ENCODE data around the gene AP1M2.
"Not testable (repeated sequence)": the region's sequence is repeated elsewhere in the genome, so short reads cannot be mapped to it uniquely, and the experiment has no call there.

Gene AP1M2

GRCh38 chr19:10601999-10602329 is 14.9 kb upstream of the AP1M2 start:
- no peak for DNase-seq (ENCODE audit: low spot score)

- DNase-seq (ENCODE audit: low spot score), result no peak
These were observed 13.0 kb upstream of the AP1M2 start for GRCh38 chr19:10600149-10600548.

DNA sequence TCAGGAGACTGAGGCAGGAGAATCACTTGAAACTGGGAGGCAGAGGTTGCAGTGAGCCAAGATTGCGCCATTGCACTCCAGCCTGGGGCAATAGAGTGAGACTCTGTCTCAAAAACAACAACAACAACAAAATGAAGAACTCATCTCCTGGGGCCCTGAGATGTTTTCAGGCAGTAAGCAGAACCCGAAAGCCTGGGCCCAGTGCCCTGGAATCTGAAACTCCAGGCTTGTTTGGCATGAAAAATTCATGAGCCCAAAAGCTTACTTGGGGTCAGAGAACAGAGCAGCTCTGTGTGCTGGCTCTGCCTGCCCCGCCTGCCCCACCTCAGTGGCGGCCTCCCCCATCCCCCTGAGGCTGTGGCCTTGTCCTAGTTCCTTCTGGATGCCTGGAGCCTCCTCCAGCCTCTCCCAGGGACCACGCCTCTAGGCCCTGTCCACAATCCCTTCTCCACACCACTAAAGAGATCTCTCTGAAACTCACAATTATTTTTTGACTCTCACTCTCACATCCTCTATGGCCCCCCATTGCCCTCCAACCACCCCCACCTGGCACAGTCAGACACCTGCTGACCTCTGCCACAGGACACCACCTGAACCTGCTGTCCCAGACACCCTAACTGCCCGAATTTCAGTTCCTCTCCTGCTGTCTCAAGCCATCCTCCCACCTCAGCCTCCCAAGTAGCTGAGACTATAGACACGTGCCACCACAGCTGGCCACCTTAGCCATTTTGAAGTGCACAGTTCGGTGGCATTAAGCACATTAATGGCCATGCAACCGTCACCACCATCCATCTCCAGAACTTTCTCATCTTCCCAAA is 6.9 kb upstream of the AP1M2 start:
- DNase-seq (ENCODE audit: low spot score), result peak; percentile 64

DNA sequence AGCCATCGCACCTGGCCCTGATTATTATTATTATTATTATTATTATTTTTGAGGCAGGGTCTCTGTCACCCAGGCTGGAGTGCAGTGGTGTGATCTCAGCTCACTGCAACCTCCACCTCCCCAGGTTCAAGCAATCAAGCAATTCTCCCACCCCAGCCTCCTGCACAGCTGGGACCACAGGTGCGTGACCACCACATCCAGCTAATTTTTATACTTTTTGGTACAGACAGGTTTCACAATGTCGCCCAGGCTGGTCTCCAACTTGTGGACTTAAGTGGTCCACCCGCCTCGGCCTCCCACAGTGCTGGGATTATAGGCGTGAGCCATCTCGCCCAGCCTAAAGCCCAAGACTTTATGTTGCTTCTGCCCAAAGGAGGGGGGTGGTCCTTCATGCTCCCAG is 6.0 kb upstream of the AP1M2 start:
- DNase-seq (ENCODE audit: low spot score), result no peak

- no peak for DNase-seq (ENCODE audit: low spot score)
These were observed 683 bp upstream of the AP1M2 start for GRCh38 chr19:10587839-10588150.

DNA sequence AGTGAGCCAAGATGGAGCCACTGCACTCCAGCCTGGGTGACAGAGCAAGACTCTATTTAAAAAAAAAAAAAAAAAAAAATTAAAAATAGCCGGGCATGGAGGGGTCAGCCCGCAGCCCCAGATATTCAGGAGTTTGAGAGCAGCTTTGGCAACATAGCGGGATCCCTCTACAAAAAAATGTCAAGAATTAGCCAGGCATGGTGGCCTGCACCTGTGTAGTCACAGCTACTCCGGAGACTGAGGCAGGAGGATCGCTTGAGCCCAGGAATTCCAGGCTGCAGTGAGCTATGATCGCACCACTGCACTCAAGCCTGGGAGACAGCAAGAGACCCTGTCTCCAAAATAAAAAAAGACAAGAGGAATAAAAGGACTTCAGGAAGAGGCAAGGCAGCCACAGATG is 716 bp downstream of the AP1M2 start:
- DNase-seq (ENCODE audit: low spot score), result no peak

DNA sequence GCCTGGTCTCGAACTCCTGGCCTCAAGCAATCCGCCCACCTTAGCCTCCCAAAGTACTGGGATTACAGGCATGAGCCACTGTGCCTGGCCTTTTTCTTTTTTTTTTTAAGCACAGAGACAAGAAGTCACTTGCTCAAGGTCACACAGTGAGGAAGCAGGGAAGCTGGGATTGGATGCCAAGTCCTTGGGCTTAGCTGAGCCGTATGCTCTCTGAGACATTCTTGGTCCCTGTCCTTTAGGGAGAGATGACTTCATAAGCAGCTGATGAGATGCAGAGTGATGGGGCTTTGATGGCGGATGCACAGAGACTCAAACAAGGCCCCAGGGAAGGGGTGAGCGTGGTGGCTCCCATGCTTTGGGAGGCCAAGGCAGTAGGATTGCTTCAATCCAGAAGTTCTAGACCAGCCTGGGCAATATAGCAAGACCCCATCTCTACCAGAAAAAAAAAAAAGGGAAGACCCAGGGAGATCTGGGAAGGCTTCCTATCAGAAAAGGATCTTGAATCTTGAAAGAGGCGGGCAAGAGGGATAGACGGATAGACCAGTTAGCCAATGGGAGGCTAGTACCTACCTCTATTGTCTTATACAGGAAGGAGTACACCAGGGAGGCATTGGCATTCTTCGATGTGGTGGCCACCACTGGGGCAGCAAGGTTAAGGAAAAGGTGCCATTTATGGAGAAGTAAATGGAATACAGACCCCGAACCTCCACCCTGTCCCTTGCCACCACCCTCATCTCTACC is 3.9 kb downstream of the AP1M2 start:
- DNase-seq (ENCODE audit: low spot score), result no peak

- DNase-seq (ENCODE audit: low spot score), result no peak
These were observed 5.0 kb downstream of the AP1M2 start for GRCh38 chr19:10582091-10582490.

GRCh38 chr19:10580979-10581631 is 6.0 kb downstream of the AP1M2 start:
- peak; percentile 88 for DNase-seq (ENCODE audit: low spot score)

- no peak for DNase-seq (ENCODE audit: low spot score)
These were observed 9.2 kb downstream of the AP1M2 start for GRCh38 chr19:10577951-10578350.

GRCh38 chr19:10575011-10575716 is 11.9 kb downstream of the AP1M2 start:
- DNase-seq (ENCODE audit: low spot score), result no peak

DNA sequence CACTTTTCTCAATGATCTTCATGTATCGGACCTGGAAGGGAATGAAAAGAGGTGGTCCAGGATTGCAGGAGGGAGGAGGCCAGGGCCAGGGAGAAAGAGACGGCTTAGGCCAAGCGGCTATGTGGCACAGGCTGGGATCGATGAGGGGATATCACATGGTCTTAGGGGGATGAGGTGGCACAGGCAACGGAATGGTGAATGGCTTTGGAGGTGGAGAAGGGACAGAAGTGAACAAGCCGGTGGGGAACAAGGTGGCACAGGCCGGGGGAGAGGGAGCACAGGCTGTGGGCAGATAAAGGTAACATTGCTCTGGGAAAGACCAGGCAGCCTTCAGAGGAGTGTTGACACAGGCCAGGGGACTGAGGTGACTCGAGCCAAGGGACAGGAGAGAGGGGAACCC is 12.7 kb downstream of the AP1M2 start:
- DNase-seq (ENCODE audit: low spot score), result no peak

GRCh38 chr19:10573793-10574192 is 13.3 kb downstream of the AP1M2 start:
- DNase-seq (ENCODE audit: low spot score), result not testable (repeated sequence)

DNA sequence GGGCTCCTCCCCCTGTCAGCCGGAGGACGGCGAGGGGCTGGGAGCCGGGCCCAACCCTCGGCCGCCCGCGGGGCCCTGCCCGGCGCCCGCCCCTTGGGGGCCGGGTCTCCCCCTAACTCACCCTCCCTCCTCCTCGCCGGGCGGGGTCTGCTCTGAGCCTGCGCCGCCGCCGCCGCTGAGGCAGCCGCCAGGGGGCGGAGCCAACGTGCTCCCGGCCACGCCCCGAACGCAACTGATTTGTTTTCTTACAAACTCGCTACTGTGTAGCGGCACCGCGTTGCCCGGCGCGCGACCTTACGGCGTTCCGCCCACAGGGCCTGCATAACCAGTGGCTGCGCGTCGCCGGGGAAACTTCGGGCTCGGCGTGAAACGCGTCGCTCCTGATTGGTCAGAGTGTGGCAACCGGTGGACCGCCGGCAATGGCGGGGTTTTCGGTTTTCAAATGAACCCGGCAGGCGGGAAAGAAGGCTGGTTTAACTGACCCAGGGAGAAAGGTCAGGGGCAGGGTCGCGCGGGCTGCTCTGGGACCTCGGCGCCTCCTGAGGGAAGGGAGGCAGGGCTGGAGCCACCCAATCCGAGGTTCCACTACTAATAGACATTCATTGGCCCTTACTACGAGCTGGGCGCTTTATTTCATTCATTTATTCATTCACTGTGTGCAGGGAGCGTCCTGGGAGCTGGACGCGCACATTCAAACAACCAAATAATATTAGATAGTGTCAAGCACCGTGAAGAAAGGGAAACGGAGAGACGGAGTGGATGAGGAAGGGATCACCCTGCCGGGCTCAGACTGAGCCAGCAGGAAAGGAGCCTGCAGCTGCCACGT is 18.1 kb downstream of the AP1M2 start, which contains the start of gene CDKN2D:
TSS of gene CDKN2D (minus strand) at position 154 of the 826 bp plus-strand sequence. CDS start 326 bp downstream, outside the sequence.
- DNase-seq (ENCODE audit: low spot score), result peak; percentile 95

GRCh38 chr19:10568062-10568825 is 18.9 kb downstream of the AP1M2 start:
- no peak for DNase-seq (ENCODE audit: low spot score)

DNA sequence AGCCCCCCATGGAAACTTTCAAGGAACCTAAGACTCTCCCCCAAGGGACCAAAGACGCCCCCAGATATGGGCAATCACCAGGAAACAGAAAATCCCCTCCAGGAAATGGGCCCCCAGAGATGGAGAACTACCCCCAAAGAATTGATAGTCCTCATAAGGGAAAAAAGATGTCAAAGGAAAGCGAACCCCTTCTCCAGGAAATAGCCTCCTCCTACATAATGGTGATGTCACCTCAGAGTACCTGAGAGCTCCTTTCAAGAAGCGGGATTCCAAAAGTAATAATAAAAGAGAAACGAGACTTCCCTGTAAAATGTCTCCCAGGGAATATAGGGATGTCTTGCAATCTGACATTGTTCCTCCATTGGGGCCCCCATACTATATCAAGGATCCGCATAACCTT is 19.5 kb downstream of the AP1M2 start:
- DNase-seq (ENCODE audit: low spot score), result no peak

- no peak for DNase-seq (ENCODE audit: low spot score)
These were observed 20.3 kb downstream of the AP1M2 start for GRCh38 chr19:10566658-10567410.

DNA sequence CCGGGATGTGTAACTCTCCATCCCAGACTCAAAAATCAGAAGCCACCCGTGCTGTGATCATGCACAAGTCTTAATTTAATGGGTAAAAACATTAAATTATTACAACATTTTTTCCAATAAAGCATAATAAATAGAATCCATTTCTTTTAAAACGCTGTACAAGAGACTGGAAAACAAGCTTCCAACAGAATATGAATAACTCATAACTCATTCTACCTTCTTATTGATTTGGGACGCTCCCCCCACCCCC is 20.8 kb downstream of the AP1M2 start:
- DNase-seq (ENCODE audit: low spot score), result no peak

GRCh38 chr19:10565567-10566407 is 21.3 kb downstream of the AP1M2 start, which contains the start of gene KRI1:
Gene KRI1, minus strand, starts transcription at chr19:10566010. Its CDS starts 11 bp downstream, at chr19:10565999.
- DNase-seq (ENCODE audit: low spot score), result peak; percentile 99

Data from AG20443 (cell line).